Measurements from ENCODE around the gene RNASEH2B.

RNASEH2B gene

DNA sequence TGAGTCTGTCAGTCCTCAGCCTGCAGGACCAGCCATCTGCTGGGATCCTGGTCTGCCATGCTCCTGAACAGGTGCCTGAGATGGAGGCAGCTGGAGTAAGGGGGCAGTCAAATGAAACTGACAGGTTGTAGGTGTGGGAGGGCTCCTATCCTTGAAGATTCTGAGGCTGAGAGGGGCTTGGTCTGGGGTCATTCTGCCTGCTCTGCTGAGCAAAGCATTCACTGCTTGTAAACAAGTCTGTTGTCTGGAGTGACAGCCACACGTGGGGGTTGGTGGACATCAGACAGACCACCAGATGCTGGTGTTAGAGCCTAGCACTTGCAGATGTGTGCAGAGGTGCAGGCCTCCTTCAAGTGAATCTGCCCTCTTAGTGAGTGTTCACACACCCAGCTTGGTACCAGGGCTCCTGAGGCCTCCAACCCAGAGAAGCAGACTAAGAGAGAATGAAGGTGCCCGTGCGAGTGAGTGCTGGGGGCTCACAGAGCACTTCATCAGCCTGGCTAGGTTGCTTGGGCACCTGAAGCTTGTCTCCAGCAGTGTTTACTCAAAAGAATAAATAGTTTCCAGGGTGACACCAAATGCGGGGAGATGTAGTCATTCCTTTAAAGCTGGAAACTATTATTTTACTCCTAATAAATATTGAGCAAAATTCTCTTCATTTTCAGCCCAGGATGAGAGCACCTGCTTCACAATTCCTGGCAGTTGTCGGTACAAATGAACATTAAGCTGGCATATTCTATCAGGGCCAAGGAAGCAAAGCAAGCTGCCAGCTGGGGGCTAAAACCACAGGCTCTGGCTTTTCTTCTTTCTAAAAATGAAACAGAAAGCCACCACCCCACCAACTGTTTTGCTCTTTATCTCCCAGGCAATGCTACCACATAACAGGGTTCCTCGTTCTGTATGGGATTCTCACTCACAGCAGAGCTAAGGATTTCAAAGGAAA is 82.3 kb downstream of the RNASEH2B start:
- Histone ChIP-seq H3K27ac (no peak overlapping the region; the same call in 1 of the 2 replicates), H3K4me3 (ENCODE audit: low read depth, low read length) (no peak overlapping the region), H3K9me3 (ENCODE audit: severe bottlenecking) (no peaks in the 10 kb centered on the region), H3K27me3 (ENCODE audit: insufficient read depth, low read depth, severe bottlenecking) (no peaks in the 10 kb centered on the region), H3K36me3 (no peaks in the 10 kb centered on the region)
- TF ChIP-seq, protein P1, sequence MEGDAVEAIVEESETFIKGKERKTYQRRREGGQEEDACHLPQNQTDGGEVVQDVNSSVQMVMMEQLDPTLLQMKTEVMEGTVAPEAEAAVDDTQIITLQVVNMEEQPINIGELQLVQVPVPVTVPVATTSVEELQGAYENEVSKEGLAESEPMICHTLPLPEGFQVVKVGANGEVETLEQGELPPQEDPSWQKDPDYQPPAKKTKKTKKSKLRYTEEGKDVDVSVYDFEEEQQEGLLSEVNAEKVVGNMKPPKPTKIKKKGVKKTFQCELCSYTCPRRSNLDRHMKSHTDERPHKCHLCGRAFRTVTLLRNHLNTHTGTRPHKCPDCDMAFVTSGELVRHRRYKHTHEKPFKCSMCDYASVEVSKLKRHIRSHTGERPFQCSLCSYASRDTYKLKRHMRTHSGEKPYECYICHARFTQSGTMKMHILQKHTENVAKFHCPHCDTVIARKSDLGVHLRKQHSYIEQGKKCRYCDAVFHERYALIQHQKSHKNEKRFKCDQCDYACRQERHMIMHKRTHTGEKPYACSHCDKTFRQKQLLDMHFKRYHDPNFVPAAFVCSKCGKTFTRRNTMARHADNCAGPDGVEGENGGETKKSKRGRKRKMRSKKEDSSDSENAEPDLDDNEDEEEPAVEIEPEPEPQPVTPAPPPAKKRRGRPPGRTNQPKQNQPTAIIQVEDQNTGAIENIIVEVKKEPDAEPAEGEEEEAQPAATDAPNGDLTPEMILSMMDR (IDR thresholded peaks at IDR 0.05; ENCODE audit: low read depth, low read length): no peak
- no peak for DNase-seq

- TF ChIP-seq, protein P1 (IDR thresholded peaks at IDR 0.05; ENCODE audit: low read depth, low read length): no peak
- Histone ChIP-seq H3K4me3 (ENCODE audit: low read depth, low read length) (no peak overlapping the region), H3K27ac (peak overlapping the region; percentile 52), H3K9me3 (ENCODE audit: severe bottlenecking) (no peaks in the 10 kb centered on the region), H3K27me3 (ENCODE audit: insufficient read depth, low read depth, severe bottlenecking) (no peaks in the 10 kb centered on the region), H3K36me3 (no peaks in the 10 kb centered on the region)
- peak; percentile 18 for DNase-seq
Measured at GRCh38 chr13:50993371-50993770, 83.8 kb downstream of the RNASEH2B start.

DNA sequence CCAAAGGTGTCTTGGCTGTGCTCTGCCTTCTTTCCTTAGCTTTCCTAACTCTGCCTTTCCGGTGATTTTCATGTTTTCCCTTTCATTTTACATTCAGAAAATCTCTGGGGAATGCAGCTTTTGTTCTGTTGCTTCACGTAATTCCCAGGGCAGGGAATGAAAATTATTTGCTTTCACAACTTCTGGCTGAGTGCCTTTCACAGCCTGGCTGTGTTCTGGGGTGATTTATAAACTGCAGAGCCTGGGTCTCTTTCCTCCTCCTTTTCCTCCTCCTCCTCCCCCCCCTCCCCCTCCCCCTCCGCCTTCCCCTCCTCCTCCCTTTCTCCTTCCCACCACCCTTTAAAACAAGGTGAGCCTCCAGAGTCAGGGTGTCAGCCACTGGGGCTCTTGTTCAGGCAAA is 84.3 kb downstream of the RNASEH2B start:
- Histone ChIP-seq H3K36me3 (no peaks in the 10 kb centered on the region), H3K27me3 (ENCODE audit: insufficient read depth, low read depth, severe bottlenecking) (no peaks in the 10 kb centered on the region), H3K4me3 (ENCODE audit: low read depth, low read length) (no peak overlapping the region), H3K9me3 (ENCODE audit: severe bottlenecking) (no peaks in the 10 kb centered on the region), H3K27ac (peak overlapping the region; percentile 64)
- DNase-seq: no peak
- TF ChIP-seq, protein P1 (IDR thresholded peaks at IDR 0.05; ENCODE audit: low read depth, low read length): no peak

DNA sequence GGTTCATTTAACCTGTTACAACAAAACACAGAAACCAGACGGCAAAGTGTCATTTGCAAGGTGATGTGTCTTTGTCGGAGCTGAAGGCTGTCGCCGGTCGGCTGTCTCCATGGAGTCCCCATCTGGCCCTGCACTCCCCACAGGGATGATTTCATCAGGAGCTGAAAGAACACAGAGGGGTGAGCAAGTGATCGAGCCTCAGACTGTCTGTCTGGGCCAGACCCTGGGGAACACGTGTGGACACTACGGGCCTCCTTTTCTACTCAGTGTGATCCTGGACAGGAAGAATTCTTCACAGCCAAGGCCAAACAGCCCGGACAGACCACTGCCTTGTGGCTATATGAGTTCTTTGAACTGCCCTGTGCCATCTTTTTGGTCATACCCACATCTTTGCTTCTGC is 85.1 kb downstream of the RNASEH2B start:
- Histone ChIP-seq H3K9me3 (ENCODE audit: severe bottlenecking) (no peaks in the 10 kb centered on the region), H3K27ac (peak overlapping the region; percentile 64), H3K4me3 (ENCODE audit: low read depth, low read length) (no peak overlapping the region), H3K36me3 (no peaks in the 10 kb centered on the region), H3K27me3 (ENCODE audit: insufficient read depth, low read depth, severe bottlenecking) (no peaks in the 10 kb centered on the region)
- TF ChIP-seq, protein P1 (IDR thresholded peaks at IDR 0.05; ENCODE audit: low read depth, low read length): no peak
- DNase-seq: peak; percentile 55

DNA sequence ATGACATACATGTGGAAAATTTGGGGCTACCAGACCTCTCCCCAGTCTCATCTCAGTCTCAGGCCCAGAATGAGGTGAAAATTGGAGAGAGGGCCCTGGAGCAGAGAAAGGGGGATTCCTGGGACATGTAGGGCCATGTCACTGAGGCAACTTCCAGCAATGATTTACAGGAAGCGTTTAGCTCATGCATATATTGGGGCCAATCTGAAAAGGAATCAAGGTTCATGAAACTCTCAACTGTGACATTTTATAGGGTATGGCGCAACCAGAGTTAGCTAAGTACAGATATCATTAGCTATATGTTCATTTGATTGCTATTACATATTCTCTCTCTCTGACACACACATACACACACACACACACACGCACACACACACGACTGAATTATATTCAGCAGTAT is 86.3 kb downstream of the RNASEH2B start:
- H3K27me3 ChIP-seq (ENCODE audit: insufficient read depth, low read depth, severe bottlenecking): no peaks in the 10 kb centered on the region
- no peaks in the 10 kb centered on the region for H3K9me3 ChIP-seq (ENCODE audit: severe bottlenecking)
- TF ChIP-seq, protein P1 (IDR thresholded peaks at IDR 0.05; ENCODE audit: low read depth, low read length): no peak
- H3K27ac ChIP-seq: no peak overlapping the region
- H3K4me3 ChIP-seq (ENCODE audit: low read depth, low read length): no peak overlapping the region
- DNase-seq: no peak
- no peaks in the 10 kb centered on the region for H3K36me3 ChIP-seq

Data from WERI-Rb-1 (cell line).